Thyroid gland (tissue), 4 donors: ENCODE measurements around the gene BMPR2. TPM values are rescaled to one million over a fixed set of nuclear protein-coding genes. Genes with fewer than 3 reads are reported as not detected.

Experiments
- DNase-seq, 2 donors: peaks; one replicate each; pipeline ENCODE4 v3.0.0-alpha.2; 2019
- H3K27ac ChIP-seq, 3 donors: fragments of 200-600 bp; sonication (generic); 1 replicate in 2 of 3; 2 replicates in 1 of 3; pipeline ENCODE4 v1.5.1; 2016 to 2019; ENCODE audit warnings: mild to moderate bottlenecking in 1 of 3, moderate library complexity in 1 of 3
- H3K27me3 ChIP-seq: fragments of 200-600 bp; sonication (generic); one replicate; pipeline ENCODE4 v1.5.1; 2019
- H3K36me3 ChIP-seq, 2 donors: fragments of 200-600 bp; sonication (generic); one replicate each; pipeline ENCODE4 v1.5.1; 2016 to 2019
- H3K4me1 ChIP-seq, 2 donors: fragments of 200-600 bp; sonication (generic); one replicate each; pipeline ENCODE4 v1.5.1; 2017 to 2019
- H3K4me3 ChIP-seq, 3 donors: fragments of 200-600 bp; sonication (generic); replicated peaks in 1 of 3; 1 replicate in 2 of 3; 2 replicates in 1 of 3; pipeline ENCODE4 v1.5.1; 2016; ENCODE audit warnings: mild to moderate bottlenecking in 1 of 3
- H3K9me3 ChIP-seq: fragments of 200-600 bp; sonication (generic); one replicate; pipeline ENCODE4 v1.5.1; 2017
- POLR2A ChIP-seq, 2 donors: fragments of 450-650 bp; IDR thresholded peaks; one replicate each; pipeline ENCODE4 v1.6.1; 2017; ENCODE audit warnings: antibody characterized with exemption in 2 of 2, mild to moderate bottlenecking in 2 of 2, moderate library complexity in 1 of 2
- WGBS, 2 donors: methylation state at CpG; one replicate each; pipeline ENCODE4 v1.1.5; 2017; 5-methylcytosine and 5-hydroxymethylcytosine counted together
- intact Hi-C: fragments of 100-400 bp; cut with DNase I; formaldehyde crosslinking; loops from one replicate; pipeline ENCODE4 v1.15.1; 2023
- total RNA-seq, 4 donors: library from RNA; depleted of rRNA; stranded (reverse); fragments of >200 nt; gene quantifications; one replicate each; pipeline ENCODE4 v1.2.3, GENCODE V29; 2016
- TF ChIP-seq, protein P1 (sequence below), 6 experiments: fragments of 200-600 bp in 3 of 6; fragments of 450-650 bp in 3 of 6; sonication (generic) in 3 of 6; IDR thresholded peaks; one replicate each; pipeline ENCODE4 v1.5.1; 2016 to 2019; ENCODE audit warnings: antibody characterized with exemption in 6 of 6, mild to moderate bottlenecking in 2 of 6, inconsistent platforms in 1 of 6, moderate library complexity in 1 of 6

BMPR2 gene
- total RNA-seq, 4 donors from 2014 or later: 50.1 to 67.0 (median 56.3) TPM

DNA sequence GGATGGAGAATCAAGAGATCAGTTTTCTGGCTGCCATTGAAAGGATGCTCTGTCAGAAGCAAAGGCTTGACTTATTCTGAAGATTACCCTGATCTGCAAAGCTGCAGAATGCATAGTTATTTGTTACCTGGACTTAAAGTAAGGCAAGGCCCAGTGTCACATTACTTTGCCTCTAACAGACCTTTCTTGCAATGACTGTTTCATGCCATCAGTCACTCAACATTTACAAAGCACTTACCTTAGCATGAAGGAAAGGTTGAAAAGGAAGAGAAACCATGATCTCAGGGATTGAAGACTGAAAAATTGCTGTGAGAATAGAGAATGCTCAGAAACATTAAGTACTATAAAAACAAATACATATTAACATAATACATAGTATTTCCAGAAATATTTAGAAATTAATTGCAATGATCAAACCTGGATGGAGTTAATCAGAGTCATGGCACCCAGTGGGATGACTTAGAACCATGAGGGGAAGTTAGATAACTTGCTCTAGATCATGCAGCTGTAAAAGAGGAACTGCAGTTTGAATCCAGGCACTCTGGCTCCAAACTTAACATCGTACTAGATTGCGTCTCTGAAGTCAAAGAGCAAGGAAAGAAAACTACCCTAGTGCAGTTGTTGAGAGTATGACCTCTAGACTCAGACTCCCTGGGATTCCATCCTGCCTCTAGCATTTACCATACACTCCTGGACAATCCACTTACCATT, 232.2 kb downstream of the BMPR2 start:
- H3K9me3 ChIP-seq: no peaks in the 10 kb centered on the region
- H3K27ac ChIP-seq: no peak overlapping the region
- no peaks in the 10 kb centered on the region for H3K27me3 ChIP-seq
- 94 to 95% methylated on average over 2 of the region's 2 CpGs for WGBS, 2 donors
- intact Hi-C loops: no loop called here
- no peak overlapping the region for H3K4me3 ChIP-seq
- H3K36me3 ChIP-seq: no peaks in the 10 kb centered on the region
- no peaks in the 10 kb centered on the region for H3K4me1 ChIP-seq
- DNase-seq: no peak
- no peak for TF ChIP-seq POLR2A (IDR thresholded peaks at IDR 0.05)
- TF ChIP-seq, protein P1, sequence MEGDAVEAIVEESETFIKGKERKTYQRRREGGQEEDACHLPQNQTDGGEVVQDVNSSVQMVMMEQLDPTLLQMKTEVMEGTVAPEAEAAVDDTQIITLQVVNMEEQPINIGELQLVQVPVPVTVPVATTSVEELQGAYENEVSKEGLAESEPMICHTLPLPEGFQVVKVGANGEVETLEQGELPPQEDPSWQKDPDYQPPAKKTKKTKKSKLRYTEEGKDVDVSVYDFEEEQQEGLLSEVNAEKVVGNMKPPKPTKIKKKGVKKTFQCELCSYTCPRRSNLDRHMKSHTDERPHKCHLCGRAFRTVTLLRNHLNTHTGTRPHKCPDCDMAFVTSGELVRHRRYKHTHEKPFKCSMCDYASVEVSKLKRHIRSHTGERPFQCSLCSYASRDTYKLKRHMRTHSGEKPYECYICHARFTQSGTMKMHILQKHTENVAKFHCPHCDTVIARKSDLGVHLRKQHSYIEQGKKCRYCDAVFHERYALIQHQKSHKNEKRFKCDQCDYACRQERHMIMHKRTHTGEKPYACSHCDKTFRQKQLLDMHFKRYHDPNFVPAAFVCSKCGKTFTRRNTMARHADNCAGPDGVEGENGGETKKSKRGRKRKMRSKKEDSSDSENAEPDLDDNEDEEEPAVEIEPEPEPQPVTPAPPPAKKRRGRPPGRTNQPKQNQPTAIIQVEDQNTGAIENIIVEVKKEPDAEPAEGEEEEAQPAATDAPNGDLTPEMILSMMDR (IDR thresholded peaks at IDR 0.05): no peak

DNA sequence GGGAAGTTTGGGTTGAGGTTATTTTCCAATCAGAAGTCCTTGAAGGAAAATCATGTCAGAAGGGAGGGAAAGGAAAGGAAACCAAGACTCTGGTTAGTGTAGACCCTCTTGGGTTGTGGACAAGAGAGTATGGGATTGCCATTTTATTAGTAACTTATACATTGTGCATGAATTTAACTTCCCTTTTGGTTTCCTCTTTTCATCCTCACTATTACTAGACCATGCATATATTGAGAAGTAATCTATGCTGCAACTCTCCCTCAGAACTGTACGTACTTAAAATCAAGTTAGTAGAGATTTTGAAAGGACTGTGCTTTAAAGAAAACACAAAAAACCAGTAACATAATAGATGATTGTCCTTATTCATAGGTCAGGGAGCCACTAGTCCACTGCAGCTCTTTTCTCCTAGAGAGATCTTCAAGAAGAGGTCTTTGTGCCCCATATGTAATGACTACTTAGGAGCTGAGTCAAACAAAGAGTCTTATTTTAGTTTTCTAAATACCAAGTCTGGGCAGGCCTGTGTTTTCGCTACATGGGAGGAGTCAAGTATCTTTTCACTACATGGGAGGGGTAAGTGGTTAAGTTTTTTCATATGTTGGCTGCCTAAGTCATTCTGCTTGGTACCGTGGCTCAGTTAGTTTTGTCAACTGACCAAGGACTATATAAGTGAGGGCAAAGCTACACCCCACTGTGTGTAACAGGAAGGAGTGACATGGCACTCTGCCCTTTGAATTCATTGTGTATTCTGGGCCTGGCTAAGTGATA, 233.4 kb downstream of the BMPR2 start:
- Histone ChIP-seq H3K27me3 (no peaks in the 10 kb centered on the region), H3K27ac (no peak overlapping the region), H3K4me1 (no peaks in the 10 kb centered on the region), H3K36me3 (no peaks in the 10 kb centered on the region), H3K4me3 (no peak overlapping the region), H3K9me3 (no peaks in the 10 kb centered on the region)
- TF ChIP-seq, protein P1 (IDR thresholded peaks at IDR 0.05): no peak
- TF ChIP-seq POLR2A (IDR thresholded peaks at IDR 0.05): no peak
- 50 to 53% methylated on average over 3 of the region's 3 CpGs for WGBS, 2 donors
- DNase-seq: no peak
- intact Hi-C loops: no loop called here

DNA sequence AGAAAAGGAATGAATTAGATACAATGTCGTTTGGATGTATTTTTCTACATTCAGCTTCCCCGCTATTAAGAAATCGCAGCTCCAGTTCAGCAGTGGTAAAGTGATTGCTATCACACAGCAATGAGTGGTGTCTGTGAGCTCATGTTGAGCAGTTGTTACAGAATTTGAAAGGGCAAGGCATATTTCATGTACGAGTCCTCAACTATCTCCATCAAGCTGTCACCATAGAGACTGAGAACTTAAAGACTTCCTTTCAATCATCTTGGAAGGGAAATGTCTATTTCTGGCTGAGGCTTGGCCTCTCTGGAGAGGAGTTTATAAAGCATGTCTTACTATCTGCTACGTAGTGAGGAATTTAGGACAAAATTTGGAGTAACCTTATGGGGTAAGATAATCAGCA, 234.3 kb downstream of the BMPR2 start:
- no peaks in the 10 kb centered on the region for H3K9me3 ChIP-seq
- H3K27ac ChIP-seq: no peak overlapping the region
- WGBS, 2 donors: 85 to 88% methylated on average over 5 of the region's 5 CpGs
- H3K36me3 ChIP-seq: no peaks in the 10 kb centered on the region
- TF ChIP-seq, protein P1 (IDR thresholded peaks at IDR 0.05): no peak
- TF ChIP-seq POLR2A (IDR thresholded peaks at IDR 0.05): no peak
- H3K27me3 ChIP-seq: no peaks in the 10 kb centered on the region
- intact Hi-C loops: no loop called here
- H3K4me3 ChIP-seq: no peak overlapping the region
- no peaks in the 10 kb centered on the region for H3K4me1 ChIP-seq
- no peak for DNase-seq

GRCh38 chr2:202612145-202612544, 236.0 kb downstream of the BMPR2 start:
- Histone ChIP-seq H3K36me3 (no peaks in the 10 kb centered on the region), H3K27me3 (no peaks in the 10 kb centered on the region), H3K4me1 (no peaks in the 10 kb centered on the region), H3K4me3 (no peak overlapping the region), H3K9me3 (no peaks in the 10 kb centered on the region), H3K27ac (no peak overlapping the region)
- 91 to 98% methylated on average over 1 of the region's 1 CpG for WGBS, 2 donors
- no peak for DNase-seq
- TF ChIP-seq POLR2A (IDR thresholded peaks at IDR 0.05): no peak
- TF ChIP-seq, protein P1 (IDR thresholded peaks at IDR 0.05): no peak
- intact Hi-C loops: no loop called here

DNA sequence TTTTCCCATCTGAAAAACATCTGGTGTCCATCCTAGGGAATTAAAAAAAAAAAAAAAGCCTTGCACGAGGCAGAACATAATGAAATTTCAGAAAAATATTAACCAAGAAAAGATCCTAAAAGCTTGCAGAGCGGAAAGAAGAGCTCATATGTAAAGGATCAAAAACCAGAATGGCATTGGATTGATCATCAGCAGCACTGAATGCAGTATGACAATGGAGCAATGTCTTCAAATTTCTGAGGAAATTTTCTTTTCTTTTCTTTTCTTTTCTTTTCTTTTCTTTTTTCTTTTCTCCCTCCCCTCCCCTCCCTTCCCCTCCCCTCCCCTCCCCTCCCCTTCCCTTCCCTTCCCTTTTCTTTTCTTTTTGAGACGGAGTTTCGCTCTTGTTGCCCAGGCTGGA, 237.4 kb downstream of the BMPR2 start:
- H3K4me1 ChIP-seq: no peaks in the 10 kb centered on the region
- 89 to 90% methylated on average over 4 of the region's 4 CpGs for WGBS, 2 donors
- no peak for DNase-seq
- H3K4me3 ChIP-seq: no peak overlapping the region
- H3K9me3 ChIP-seq: no peaks in the 10 kb centered on the region
- H3K36me3 ChIP-seq: no peaks in the 10 kb centered on the region
- no peak overlapping the region for H3K27ac ChIP-seq
- H3K27me3 ChIP-seq: no peaks in the 10 kb centered on the region
- intact Hi-C loops: no loop called here
- no peak for TF ChIP-seq POLR2A (IDR thresholded peaks at IDR 0.05)
- TF ChIP-seq, protein P1 (IDR thresholded peaks at IDR 0.05): no peak
